HG03039 (cell line): ENCODE measurements around the gene CLMP.

ENCODE experiments used
- ATAC-seq: cut with Tn5 transposase; IDR thresholded peaks from one replicate; pipeline ENCODE4 v1.9.1; 2021; ENCODE audit warnings: mild to moderate bottlenecking, moderate library complexity; ENCODE audit not compliant: unreplicated experiment

The CLMP gene

GRCh38 chr11:123194337-123195187, 486 bp downstream of the CLMP start:
- ATAC-seq: no peak

DNA sequence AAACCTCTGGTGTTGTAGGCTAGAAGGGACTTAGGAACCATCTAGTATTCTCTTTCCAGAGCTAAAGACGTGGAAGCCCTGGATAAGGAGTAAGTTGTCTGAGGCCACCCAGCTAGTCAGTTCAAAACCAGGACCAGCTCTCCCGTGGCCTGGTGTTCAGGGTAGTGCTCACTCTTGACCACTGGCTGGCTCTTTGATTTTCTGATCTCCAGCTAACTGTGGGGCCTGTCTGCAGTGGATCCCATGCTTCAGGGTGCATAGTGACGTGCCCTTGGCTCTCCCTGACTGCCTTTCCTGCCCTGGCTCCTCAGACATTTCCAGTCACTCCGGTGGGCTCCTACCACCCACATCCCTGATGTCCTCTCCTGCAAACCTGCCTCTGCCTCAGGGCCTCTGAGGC, 1.3 kb downstream of the CLMP start:
- no peak for ATAC-seq

GRCh38 chr11:123191939-123192338, 3.1 kb downstream of the CLMP start:
- ATAC-seq: no peak

- no peak for ATAC-seq
Measured at GRCh38 chr11:123190518-123190917, 4.5 kb downstream of the CLMP start.

GRCh38 chr11:123188508-123189165, 6.4 kb downstream of the CLMP start:
- no peak for ATAC-seq

- no peak for ATAC-seq
Measured at GRCh38 chr11:123187665-123188507, 7.2 kb downstream of the CLMP start.

GRCh38 chr11:123187248-123187647, 7.8 kb downstream of the CLMP start:
- ATAC-seq: no peak

DNA sequence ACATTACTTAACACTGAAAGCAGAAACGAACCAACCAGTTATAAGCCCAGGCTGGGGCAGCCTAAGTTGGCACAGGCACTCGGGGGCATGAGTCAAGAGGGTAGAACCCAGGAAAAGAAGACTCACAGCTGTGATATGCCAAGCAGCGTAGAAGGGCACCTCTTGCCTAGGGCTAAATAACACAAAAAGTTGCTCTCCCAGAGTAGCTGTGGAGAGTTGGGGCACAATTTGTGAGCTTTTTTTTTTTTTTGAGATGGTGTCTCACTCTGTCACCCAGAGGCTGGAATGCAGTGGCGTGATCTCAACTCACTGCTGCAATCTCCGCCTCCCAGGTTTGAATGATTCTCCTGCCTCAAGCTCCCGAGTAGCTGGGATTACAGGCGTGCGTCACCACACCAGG, 8.8 kb downstream of the CLMP start:
- ATAC-seq: no peak

GRCh38 chr11:123185326-123185725, 9.7 kb downstream of the CLMP start:
- ATAC-seq: no peak

DNA sequence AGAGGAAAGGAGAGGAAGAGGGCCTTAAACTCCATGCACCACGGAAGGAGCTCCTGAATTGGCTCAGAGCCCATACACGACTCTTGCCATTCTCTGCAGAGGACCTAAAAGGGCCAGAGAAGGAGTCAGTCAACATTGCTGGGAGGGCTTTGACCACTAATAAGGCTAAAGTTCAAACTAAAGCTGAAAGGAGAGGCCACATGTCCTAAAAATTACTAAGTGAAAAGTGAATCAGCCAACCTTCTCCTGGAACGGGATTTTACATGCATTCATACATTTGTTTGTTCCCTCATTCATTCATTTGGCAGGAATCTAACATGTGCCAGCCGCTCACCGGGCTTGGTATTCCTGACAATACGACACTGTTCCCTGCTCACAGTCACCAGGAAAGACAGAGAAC, 10.5 kb downstream of the CLMP start:
- ATAC-seq: no peak

DNA sequence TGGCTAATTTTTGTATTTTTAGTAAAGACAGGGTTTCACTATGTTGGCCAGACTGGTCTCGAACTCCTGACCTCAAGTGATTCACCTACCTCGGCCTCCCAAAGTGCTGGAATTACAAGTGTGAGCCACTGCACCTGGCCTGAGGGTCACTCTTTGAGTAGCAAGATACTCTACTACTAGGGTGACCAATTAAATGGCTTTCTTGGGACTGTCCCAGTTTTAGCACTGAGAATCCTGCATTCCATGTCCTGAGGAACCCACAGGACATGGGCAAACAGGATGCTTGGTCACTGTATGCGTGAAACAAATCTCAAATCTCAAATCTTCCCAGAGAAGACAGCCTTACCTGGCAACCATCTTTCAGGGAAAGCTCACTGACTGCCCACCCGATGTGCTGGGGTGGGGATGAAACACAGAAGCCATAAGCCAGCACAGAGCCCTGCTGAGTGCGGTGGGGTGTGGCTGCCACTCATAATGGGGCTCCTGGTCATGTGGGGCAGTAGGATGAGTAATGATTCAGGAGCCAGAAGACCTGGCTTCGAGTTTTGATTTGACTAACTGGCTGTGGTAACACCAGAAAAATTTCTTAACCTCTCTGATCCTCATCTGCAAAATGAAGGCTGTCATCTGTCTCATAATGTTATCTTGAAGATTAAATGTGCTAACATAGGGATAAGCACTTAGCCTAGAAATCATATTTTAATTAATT, 11.5 kb downstream of the CLMP start:
- no peak for ATAC-seq

DNA sequence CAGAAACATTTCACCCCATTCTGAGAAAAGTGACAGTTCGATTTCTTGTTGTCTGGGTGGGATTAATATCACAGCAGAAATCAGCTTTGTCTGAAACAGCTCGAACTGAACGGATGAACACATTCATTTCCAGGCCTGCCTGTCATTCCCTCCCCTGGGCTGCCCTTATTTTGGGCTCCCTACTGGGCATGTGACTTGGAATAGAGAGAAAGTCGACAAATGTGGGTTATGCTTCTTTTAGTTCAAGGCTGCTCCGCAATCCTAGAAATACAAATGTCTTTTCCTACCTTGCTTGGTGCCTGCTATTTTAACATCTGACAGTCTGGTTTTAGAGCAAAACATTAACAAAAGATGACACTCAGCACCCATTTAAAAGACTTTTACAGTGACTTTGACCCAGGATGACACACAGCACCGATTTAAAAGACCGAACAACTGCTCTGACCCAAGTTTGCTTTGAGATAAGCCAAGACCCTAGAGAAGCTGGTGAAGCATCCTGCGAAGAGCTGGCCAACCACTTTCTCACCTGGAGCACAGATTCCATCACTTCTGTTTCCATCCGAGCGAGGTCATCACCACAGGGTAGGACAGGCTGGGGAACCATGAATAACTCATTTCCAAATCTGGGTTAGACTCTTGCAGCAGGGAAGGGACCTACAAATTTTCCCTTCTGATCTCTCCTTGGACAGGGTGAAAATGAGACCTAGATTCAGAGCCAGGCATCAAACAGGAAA, 13.1 kb downstream of the CLMP start:
- no peak for ATAC-seq

DNA sequence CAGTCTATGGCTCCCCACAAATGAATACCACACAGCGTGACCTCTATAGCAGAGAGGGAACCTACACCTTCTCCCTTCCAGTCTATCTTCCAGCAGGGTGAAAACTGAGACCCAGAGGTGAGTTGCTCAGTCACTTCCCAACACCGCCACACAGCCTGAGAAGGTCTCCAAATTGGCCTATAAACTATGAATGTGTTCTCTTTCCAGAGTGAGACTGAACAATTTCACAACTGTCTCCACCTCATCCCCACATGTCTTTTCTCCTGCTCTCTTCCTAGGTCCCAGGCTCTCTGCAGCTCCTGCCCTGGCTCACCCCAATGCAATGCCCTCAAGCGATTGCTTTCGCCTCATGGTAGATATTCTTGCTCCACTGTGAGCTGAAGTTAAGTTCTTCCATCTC, 14.0 kb downstream of the CLMP start:
- ATAC-seq: no peak

- ATAC-seq: no peak
Measured at GRCh38 chr11:123180574-123180973, 14.5 kb downstream of the CLMP start.

- ATAC-seq: no peak
Measured at GRCh38 chr11:123180166-123180565, 14.9 kb downstream of the CLMP start.

DNA sequence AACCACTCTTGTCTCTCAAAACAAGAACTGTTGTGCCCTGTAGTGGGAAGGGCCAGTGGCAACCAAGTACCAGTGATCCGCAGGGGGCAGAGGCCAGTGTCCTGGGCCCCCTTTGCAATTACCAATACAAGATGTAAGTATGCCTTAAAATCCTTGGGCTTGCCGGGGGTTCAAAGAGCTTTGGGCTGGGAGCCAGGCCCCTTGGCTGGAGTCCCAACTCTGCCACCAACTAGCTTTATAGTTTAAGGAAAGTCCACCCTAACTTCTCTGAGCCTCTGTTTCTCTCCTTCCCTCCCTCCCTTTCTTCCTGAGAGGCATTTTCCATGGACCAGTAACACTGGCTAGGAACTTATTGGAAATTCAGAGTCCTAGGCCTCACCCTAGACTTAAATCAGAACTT, 15.5 kb downstream of the CLMP start:
- no peak for ATAC-seq

GRCh38 chr11:123178186-123178585, 16.9 kb downstream of the CLMP start:
- no peak for ATAC-seq

- ATAC-seq: no peak
Measured at GRCh38 chr11:123176785-123177184, 18.3 kb downstream of the CLMP start.

GRCh38 chr11:123174196-123175183, 20.6 kb downstream of the CLMP start:
- no peak for ATAC-seq
